ENCODE results near the gene GON7. TPM values are rescaled to one million over a fixed set of nuclear protein-coding genes. Genes with fewer than 3 reads are reported as not detected.

Gene GON7
- total RNA-seq, result 14.7 and 19.7 TPM in 2 replicates

DNA sequence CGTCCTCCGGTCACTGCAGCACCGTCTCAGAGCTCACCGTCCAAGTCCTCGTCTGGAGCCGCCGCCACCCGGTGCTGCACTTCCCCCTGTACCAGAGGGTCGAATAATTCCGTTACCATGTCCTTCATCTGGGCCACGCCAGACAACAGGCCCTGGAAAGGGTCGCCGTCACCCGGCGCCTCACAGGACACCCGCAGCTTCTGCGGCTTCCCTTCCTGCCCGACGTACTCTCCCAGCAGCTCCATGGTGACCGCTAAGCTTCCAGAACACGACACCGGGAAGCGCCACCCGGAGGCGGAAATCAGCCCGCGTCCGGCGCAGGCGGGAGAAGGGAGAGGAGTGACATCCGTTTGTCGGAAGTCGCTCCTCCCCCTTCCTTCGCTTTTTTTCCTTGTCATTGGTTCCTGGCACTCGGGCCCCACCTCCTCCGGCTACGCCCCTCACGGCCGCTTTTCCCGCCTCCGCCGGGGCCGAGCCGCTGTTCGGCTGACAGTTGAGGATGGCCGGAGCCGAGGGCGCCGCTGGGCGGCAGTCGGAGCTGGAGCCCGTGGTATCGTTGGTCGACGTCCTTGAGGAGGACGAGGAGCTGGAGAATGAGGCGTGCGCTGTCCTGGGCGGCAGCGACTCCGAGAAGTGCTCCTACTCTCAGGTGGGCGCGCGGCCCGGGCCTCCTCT is at the start of gene GON7, which contains the start of gene UBR7:
TSS of gene GON7 (minus strand) at position 273 of the 675 bp plus-strand sequence. CDS start at position 245, 28 bp downstream.
TSS of gene UBR7 (plus strand) at position 464 of the 675 bp plus-strand sequence. CDS start at position 500, 36 bp downstream.

GRCh38 chr14:93184391-93185348 is 22.2 kb downstream of the GON7 start, which contains the start of the genes LYSET and MOAP1:
Gene LYSET, plus strand, starts transcription at chr14:93185317. Its CDS starts 89 bp downstream, at chr14:93185406.
Gene MOAP1, minus strand, starts transcription at chr14:93184897. Its CDS starts 655 bp downstream, at chr14:93184242.

Other genes with a start within 250 kb of the GON7 start
- 21.3 and 27.1 TPM in 2 replicates for gene ITPK1, start 91.1 kb downstream of the GON7 start, total RNA-seq
- 5.8 and 9.8 TPM in 2 replicates for gene MOAP1, start 22.2 kb downstream of the GON7 start, total RNA-seq
- 3.7 and 9.2 TPM in 2 replicates for gene LYSET, start 21.7 kb downstream of the GON7 start, total RNA-seq
- gene UBR7, start 191 bp upstream of the GON7 start, total RNA-seq, result 16.1 and 46.1 TPM in 2 replicates
- 8.6 and 11.5 TPM in 2 replicates for gene BTBD7, start 126.0 kb upstream of the GON7 start, total RNA-seq
- not detected in 2 replicates for gene COX8C, start 140.1 kb upstream of the GON7 start, total RNA-seq
- gene UNC79, start 223.9 kb upstream of the GON7 start, total RNA-seq, result under 0.01 TPM in 1 of 2 replicates, not detected in the other

Measured in myometrial cell (primary cell).